ENCODE results near the gene ZFP62. TPM values are rescaled to one million over a fixed set of nuclear protein-coding genes. Genes with fewer than 3 reads are reported as not detected.

The ZFP62 gene
- total RNA-seq, 1 experiment from 2014 or later: 30.7 TPM

DNA sequence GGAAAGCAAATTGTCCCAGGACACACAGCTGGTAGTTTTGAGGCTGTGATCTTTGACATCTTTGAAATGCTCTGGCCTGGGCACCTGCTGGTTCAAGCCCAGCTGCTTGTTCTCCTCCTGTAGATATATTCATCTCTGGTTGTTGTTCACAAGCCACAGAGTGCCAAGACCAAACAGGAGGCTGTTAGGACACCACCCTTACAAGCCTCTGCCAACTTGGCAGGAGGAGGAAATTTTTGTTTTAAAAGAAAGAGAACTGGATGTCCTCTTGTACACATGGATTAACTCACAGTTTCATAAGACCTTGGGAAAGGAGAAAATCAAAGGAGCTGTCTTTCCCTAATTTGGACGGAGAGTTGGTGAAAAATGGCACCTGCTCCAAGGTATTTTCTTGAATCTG, 8.5 kb upstream of the ZFP62 start (continued):
- TF ChIP-seq, protein P1, sequence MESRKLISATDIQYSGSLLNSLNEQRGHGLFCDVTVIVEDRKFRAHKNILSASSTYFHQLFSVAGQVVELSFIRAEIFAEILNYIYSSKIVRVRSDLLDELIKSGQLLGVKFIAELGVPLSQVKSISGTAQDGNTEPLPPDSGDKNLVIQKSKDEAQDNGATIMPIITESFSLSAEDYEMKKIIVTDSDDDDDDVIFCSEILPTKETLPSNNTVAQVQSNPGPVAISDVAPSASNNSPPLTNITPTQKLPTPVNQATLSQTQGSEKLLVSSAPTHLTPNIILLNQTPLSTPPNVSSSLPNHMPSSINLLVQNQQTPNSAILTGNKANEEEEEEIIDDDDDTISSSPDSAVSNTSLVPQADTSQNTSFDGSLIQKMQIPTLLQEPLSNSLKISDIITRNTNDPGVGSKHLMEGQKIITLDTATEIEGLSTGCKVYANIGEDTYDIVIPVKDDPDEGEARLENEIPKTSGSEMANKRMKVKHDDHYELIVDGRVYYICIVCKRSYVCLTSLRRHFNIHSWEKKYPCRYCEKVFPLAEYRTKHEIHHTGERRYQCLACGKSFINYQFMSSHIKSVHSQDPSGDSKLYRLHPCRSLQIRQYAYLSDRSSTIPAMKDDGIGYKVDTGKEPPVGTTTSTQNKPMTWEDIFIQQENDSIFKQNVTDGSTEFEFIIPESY (IDR thresholded peaks at IDR 0.05; ENCODE audit: extremely low read depth, insufficient replicate concordance, low read length): no peak

DNA sequence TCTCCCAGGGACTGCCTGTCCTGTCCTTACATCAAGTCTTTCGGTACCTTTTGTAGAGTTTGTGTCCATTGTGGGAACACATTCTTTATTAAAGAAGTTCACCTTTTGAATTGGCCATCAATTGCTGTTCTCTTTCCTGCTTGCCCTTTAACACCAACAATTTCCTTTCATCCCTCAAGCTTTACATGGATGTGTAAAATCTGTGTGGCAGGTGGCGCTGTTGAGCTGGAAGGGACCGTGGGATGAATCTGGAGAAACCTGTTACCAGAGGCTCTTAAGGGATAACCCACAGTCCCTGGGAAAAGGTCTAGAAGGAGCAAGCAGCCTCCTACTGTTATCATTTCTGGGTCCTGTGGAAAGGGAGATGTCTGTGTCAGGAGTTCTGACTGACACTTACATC, 7.9 kb upstream of the ZFP62 start:
- Histone ChIP-seq H3K36me3 (ENCODE audit: control insufficient read depth in 1 of 2, insufficient read depth in 2 of 2, low read length in 2 of 2) (no peaks in the 10 kb centered on the region), H3K4me1 (ENCODE audit: control insufficient read depth in 1 of 2, insufficient read depth in 2 of 2, low read length in 2 of 2) (peaks cover 0 to 11% of the 10 kb centered on the region in 2 experiments; a peak in 1 of 4 replicates), H3K4me3 (replicated peaks in 1 of 2; ENCODE audit: low read depth in 1 of 2, low read length in 2 of 2) (no peak overlapping the region), H3K9ac (ENCODE audit: low read length) (no peak overlapping the region), H3K9me2 (ENCODE audit: insufficient read depth) (no peaks in the 10 kb centered on the region), H2AFZ (ENCODE audit: low read depth, low read length, poor library complexity, severe bottlenecking) (peak overlapping the region; percentile 62), H3K27ac (ENCODE audit: low read depth, low read length) (no peak overlapping the region), H4K20me1 (ENCODE audit: insufficient read depth) (no peaks in the 10 kb centered on the region), H3K9me3 (ENCODE audit: control insufficient read depth in 1 of 2, insufficient read depth in 1 of 2, low read depth in 1 of 2, low read length in 2 of 2) (no peaks in the 10 kb centered on the region), H3K27me3 (ENCODE audit: insufficient read depth, low read length) (no peaks in the 10 kb centered on the region), H3K79me2 (ENCODE audit: insufficient read depth, low read length) (no peaks in the 10 kb centered on the region), H3K4me2 (ENCODE audit: low read length) (no peak overlapping the region)
- ChIA-PET RAD21 (ENCODE audit: low non-redundant PET in 1 of 2, low total read pairs in 2 of 2, uncharacterized antibody in 2 of 2, unreplicated experiment in 2 of 2) (interaction anchor here in 1 of 2 experiments (0.6 kb wide), 1 partner anchor 219 kb away, joined by 4 read pairs; no protein-coding TSS in a partner anchor), CTCF (interaction anchor here (0.6 to 1.4 kb wide), 7 partner anchors 8 to 342 kb away, joined by 3 to 8 read pairs (median 3); no protein-coding TSS in a partner anchor), POLR2A (no interaction called here)
- no TSS peak for BruUV-seq (replicated peaks)
- DNase-seq (ENCODE audit: low read depth, low spot score) (peak; percentile 82), ATAC-seq (peak; percentile 96)
- intact Hi-C loops (cut with micrococcal nuclease): loop anchor here (1.0 to 5.0 kb wide), 5 partner anchors 72 to 290 kb away; no protein-coding TSS in a partner anchor
- peak; percentile 18 for TF ChIP-seq TCF7L2 (IDR thresholded peaks at IDR 0.05; ENCODE audit: borderline replicate concordance, extremely low read depth, insufficient read depth, insufficient read length)
- TF ChIP-seq RAD21 (IDR thresholded peaks at IDR 0.05; ENCODE audit: low read depth): peak; percentile 95
- TF ChIP-seq CBX3 (IDR thresholded peaks at IDR 0.05; ENCODE audit: low read depth): peak; percentile 60; the same call in 1 of the 2 replicates
- no peak for TF ChIP-seq EZH2 (IDR thresholded peaks at IDR 0.05)
- TF ChIP-seq, protein P2, sequence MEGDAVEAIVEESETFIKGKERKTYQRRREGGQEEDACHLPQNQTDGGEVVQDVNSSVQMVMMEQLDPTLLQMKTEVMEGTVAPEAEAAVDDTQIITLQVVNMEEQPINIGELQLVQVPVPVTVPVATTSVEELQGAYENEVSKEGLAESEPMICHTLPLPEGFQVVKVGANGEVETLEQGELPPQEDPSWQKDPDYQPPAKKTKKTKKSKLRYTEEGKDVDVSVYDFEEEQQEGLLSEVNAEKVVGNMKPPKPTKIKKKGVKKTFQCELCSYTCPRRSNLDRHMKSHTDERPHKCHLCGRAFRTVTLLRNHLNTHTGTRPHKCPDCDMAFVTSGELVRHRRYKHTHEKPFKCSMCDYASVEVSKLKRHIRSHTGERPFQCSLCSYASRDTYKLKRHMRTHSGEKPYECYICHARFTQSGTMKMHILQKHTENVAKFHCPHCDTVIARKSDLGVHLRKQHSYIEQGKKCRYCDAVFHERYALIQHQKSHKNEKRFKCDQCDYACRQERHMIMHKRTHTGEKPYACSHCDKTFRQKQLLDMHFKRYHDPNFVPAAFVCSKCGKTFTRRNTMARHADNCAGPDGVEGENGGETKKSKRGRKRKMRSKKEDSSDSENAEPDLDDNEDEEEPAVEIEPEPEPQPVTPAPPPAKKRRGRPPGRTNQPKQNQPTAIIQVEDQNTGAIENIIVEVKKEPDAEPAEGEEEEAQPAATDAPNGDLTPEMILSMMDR (IDR thresholded peaks at IDR 0.05 in 2 of 3, conservative IDR thresholded peaks at IDR 0.05 in 1 of 3; ENCODE audit: borderline replicate concordance in 1 of 3, insufficient read depth in 1 of 3, low read depth in 2 of 3, low read length in 2 of 3): peak; percentile 85 to 92 (median 88)
- no peak for TF ChIP-seq ZNF274 (IDR thresholded peaks at IDR 0.05; ENCODE audit: low read depth, low read length)
- no peak for TF ChIP-seq JUND (IDR thresholded peaks at IDR 0.05)
- TF ChIP-seq EGR1 (IDR thresholded peaks at IDR 0.05; ENCODE audit: low read depth): no peak
- TF ChIP-seq, protein P3, sequence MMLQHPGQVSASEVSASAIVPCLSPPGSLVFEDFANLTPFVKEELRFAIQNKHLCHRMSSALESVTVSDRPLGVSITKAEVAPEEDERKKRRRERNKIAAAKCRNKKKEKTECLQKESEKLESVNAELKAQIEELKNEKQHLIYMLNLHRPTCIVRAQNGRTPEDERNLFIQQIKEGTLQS (IDR thresholded peaks at IDR 0.05): no peak
- TF ChIP-seq, protein P4, sequence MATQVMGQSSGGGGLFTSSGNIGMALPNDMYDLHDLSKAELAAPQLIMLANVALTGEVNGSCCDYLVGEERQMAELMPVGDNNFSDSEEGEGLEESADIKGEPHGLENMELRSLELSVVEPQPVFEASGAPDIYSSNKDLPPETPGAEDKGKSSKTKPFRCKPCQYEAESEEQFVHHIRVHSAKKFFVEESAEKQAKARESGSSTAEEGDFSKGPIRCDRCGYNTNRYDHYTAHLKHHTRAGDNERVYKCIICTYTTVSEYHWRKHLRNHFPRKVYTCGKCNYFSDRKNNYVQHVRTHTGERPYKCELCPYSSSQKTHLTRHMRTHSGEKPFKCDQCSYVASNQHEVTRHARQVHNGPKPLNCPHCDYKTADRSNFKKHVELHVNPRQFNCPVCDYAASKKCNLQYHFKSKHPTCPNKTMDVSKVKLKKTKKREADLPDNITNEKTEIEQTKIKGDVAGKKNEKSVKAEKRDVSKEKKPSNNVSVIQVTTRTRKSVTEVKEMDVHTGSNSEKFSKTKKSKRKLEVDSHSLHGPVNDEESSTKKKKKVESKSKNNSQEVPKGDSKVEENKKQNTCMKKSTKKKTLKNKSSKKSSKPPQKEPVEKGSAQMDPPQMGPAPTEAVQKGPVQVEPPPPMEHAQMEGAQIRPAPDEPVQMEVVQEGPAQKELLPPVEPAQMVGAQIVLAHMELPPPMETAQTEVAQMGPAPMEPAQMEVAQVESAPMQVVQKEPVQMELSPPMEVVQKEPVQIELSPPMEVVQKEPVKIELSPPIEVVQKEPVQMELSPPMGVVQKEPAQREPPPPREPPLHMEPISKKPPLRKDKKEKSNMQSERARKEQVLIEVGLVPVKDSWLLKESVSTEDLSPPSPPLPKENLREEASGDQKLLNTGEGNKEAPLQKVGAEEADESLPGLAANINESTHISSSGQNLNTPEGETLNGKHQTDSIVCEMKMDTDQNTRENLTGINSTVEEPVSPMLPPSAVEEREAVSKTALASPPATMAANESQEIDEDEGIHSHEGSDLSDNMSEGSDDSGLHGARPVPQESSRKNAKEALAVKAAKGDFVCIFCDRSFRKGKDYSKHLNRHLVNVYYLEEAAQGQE (IDR thresholded peaks at IDR 0.05; ENCODE audit: low read depth): no peak
- 0 out of 2 replicates have a peak, but pooled peaks have one; percentile 11 for TF ChIP-seq CEBPB (IDR thresholded peaks at IDR 0.05; ENCODE audit: low read depth)
- TF ChIP-seq YY1 (IDR thresholded peaks at IDR 0.05; ENCODE audit: extremely low read depth, insufficient replicate concordance, low read depth, low read length): peak; percentile 79
- TF ChIP-seq, protein P1 (IDR thresholded peaks at IDR 0.05; ENCODE audit: extremely low read depth, insufficient replicate concordance, low read length): no peak
